GM12874 (cell line): ENCODE results near the gene SAMD1.

Experiments used
- TF ChIP-seq, protein P1 (sequence below): IDR thresholded peaks from 2 replicates; pipeline ENCODE4 v1.5.1; 2011; ENCODE audit warnings: low read depth, mild to moderate bottlenecking, control low read depth, low read length, moderate library complexity; ENCODE audit not compliant: insufficient read depth

Gene SAMD1

GRCh38 chr19:14061751-14062557, 28.6 kb downstream of the SAMD1 start, which contains the start of gene PALM3:
Gene PALM3, minus strand, starts transcription at chr19:14062076. Its CDS starts 96 bp downstream, at chr19:14061980.
- TF ChIP-seq, protein P1, sequence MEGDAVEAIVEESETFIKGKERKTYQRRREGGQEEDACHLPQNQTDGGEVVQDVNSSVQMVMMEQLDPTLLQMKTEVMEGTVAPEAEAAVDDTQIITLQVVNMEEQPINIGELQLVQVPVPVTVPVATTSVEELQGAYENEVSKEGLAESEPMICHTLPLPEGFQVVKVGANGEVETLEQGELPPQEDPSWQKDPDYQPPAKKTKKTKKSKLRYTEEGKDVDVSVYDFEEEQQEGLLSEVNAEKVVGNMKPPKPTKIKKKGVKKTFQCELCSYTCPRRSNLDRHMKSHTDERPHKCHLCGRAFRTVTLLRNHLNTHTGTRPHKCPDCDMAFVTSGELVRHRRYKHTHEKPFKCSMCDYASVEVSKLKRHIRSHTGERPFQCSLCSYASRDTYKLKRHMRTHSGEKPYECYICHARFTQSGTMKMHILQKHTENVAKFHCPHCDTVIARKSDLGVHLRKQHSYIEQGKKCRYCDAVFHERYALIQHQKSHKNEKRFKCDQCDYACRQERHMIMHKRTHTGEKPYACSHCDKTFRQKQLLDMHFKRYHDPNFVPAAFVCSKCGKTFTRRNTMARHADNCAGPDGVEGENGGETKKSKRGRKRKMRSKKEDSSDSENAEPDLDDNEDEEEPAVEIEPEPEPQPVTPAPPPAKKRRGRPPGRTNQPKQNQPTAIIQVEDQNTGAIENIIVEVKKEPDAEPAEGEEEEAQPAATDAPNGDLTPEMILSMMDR = no peak

GRCh38 chr19:14061081-14061749, 29.3 kb downstream of the SAMD1 start:
- TF ChIP-seq, protein P1 = no peak

- TF ChIP-seq, protein P1 = no peak
Observed at GRCh38 chr19:14059652-14060155, 30.8 kb downstream of the SAMD1 start.

GRCh38 chr19:14059093-14059480, 31.5 kb downstream of the SAMD1 start:
- TF ChIP-seq, protein P1 = peak; percentile 96

DNA sequence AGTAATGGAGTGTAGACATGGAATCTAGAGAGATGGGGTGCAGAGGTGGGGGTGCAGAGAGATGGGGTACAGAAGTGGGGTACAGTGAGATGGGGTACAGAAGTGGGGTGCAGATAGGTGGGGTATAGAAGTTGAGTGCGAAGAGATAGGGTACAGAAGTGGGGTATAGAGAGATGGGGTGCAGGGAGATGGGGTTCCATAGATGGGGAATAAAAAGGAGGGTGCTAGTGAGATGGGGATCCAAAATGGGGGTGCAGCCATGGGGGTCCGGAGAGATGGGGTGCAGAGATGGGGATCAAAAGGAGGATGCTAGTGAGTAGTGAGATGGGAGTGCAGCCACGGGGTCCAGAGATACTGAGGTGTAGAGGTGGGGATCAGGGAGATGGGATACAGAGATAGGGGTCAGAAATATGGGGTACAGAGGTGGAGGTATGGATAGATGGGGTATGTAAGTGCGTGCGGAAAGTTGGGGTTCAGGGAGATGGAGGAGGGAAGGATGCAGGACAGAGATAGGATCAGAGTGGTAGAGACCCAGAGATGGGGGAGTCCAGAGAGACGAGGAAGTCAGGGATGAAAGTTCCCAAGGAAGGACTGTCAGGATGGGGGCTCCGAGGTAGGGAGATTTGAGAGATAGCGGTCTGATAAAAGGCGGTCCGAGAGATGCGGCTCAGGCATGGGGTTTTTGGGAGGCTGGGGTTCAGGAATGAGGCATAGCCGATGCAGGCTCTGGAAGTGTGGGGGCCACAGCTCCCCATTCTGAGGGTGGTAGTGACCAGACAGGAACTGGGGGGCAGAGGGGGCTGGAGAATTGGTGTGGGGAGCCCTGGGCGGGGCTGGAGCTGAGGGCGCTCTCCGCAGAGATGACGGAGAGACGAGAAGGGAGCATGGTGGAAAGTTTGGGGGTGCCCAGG, 32.1 kb downstream of the SAMD1 start:
- TF ChIP-seq, protein P1 = no peak

- TF ChIP-seq, protein P1 = no peak
Observed at GRCh38 chr19:14056741-14057356, 33.7 kb downstream of the SAMD1 start.
